Ascending aorta (tissue), 2 donors: ENCODE data around the gene RHBDL1. TPM values are rescaled to one million over a fixed set of nuclear protein-coding genes. Genes with fewer than 3 reads are reported as not detected.

Experiments used
- DNase-seq, 2 donors: peaks; one replicate each; pipeline ENCODE4 v3.0.0-alpha.2; 2019; ENCODE audit warnings: low spot score in 2 of 2
- H3K27ac ChIP-seq, 2 donors: fragments of 200-600 bp; sonication (generic); one replicate each; pipeline ENCODE4 v1.5.1; 2016 to 2017; ENCODE audit warnings: mild to moderate bottlenecking in 1 of 2
- H3K27me3 ChIP-seq: fragments of 200-600 bp; sonication (generic); one replicate; pipeline ENCODE4 v1.5.1; 2017
- H3K36me3 ChIP-seq, 2 donors: fragments of 200-600 bp; sonication (generic); one replicate each; pipeline ENCODE4 v1.5.1; 2016
- H3K4me1 ChIP-seq, 2 donors: fragments of 200-600 bp; sonication (generic); one replicate each; pipeline ENCODE4 v1.5.1; 2016 to 2017; ENCODE audit warnings: mild to moderate bottlenecking in 1 of 2
- H3K4me3 ChIP-seq, 2 donors: fragments of 200-600 bp; sonication (generic); one replicate each; pipeline ENCODE4 v1.5.1; 2016 to 2017; ENCODE audit warnings: mild to moderate bottlenecking in 1 of 2
- H3K9me3 ChIP-seq, 2 donors: fragments of 200-600 bp; sonication (generic); one replicate each; pipeline ENCODE4 v1.5.1; 2016
- intact Hi-C: fragments of 100-400 bp; cut with DNase I; formaldehyde crosslinking; loops from one replicate; pipeline ENCODE4 v1.15.1; 2023
- total RNA-seq: library from RNA; depleted of rRNA; stranded (reverse); fragments of >200 nt; gene quantifications from one replicate; pipeline ENCODE4 v1.1.0, GENCODE V29; 2016
- TF ChIP-seq, protein P1 (sequence below), 3 experiments: fragments of 200-600 bp in 2 of 3; fragments of 450-650 bp in 1 of 3; sonication (generic) in 2 of 3; IDR thresholded peaks; one replicate each; pipeline ENCODE4 v1.5.1; 2016 to 2019; ENCODE audit warnings: antibody characterized with exemption in 3 of 3, mild to moderate bottlenecking in 1 of 3, moderate library complexity in 1 of 3

RHBDL1 gene
- total RNA-seq, 1 donor from 2014 or later, result 1.1 TPM

- intact Hi-C loops, result no loop called here
- DNase-seq, result no peak
- peaks cover 9 to 19% of the 10 kb centered on the region in 2 donors for H3K4me1 ChIP-seq
Measured at GRCh38 chr16:648071-648780, 27.2 kb upstream of the RHBDL1 start.

DNA sequence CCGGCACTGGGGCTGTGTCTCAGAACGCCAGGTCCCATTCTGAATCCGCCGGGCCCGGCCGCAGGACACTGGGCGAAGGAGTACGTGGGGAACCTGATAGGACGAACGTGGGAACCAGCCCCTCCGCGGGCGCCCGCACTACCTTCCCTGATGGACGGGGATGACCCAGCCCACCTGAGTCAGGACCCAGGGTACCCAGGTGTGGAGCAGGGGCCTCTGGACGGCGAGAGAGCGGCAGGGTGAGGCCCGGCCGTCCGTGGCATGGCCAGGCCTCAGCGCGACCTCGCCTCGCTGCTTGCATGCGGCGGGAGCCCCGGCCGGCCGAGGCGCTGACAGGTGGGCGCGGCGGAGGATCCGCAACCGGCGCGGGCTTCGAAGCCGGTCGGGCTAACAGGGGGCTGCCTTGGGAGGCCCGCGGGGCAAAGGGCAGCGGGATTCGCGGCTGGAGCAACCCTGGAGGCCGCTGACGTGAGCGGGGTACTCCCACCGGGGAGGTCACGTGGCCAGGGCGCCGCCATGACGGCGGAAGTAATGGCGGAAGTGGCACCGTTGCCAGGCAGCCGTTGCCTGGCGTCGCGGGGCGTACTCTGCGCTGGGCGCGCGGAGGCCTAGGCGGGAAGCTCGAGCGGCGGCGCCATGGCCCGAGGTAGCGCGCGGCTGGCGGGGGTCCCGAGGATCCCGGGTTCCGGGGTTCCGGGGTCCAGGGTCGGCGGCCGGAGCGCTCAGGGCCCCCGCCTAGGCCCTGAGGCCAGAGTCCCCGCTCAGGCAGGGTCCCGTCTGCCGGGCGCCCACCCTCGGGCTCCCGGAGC, 26.5 kb upstream of the RHBDL1 start, which contains the start of gene WDR90:
WDR90 (plus strand) TSS at position 585 of the 809 bp plus-strand sequence; CDS start at position 637, 52 bp downstream.
- intact Hi-C loops, result loop anchor here (1.0 kb wide), 1 partner anchor 12 kb away; no protein-coding TSS in a partner anchor
- no peaks in the 10 kb centered on the region for H3K27me3 ChIP-seq
- TF ChIP-seq, protein P1, sequence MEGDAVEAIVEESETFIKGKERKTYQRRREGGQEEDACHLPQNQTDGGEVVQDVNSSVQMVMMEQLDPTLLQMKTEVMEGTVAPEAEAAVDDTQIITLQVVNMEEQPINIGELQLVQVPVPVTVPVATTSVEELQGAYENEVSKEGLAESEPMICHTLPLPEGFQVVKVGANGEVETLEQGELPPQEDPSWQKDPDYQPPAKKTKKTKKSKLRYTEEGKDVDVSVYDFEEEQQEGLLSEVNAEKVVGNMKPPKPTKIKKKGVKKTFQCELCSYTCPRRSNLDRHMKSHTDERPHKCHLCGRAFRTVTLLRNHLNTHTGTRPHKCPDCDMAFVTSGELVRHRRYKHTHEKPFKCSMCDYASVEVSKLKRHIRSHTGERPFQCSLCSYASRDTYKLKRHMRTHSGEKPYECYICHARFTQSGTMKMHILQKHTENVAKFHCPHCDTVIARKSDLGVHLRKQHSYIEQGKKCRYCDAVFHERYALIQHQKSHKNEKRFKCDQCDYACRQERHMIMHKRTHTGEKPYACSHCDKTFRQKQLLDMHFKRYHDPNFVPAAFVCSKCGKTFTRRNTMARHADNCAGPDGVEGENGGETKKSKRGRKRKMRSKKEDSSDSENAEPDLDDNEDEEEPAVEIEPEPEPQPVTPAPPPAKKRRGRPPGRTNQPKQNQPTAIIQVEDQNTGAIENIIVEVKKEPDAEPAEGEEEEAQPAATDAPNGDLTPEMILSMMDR (IDR thresholded peaks at IDR 0.05), result no peak
- peak within 1 kb of the TSS; percentile 76 to 91 for H3K4me3 ChIP-seq
- no peaks in the 10 kb centered on the region for H3K9me3 ChIP-seq
- no peaks in the 10 kb centered on the region for H3K36me3 ChIP-seq
- peak; percentile 71 to 95 for DNase-seq
- H3K4me1 ChIP-seq, result peaks cover 9 to 19% of the 10 kb centered on the region in 2 donors
- H3K27ac ChIP-seq, result peak within 1 kb of the TSS; percentile 83 to 87

More at GRCh38 chr16:648071-648780, 27.2 kb upstream of the RHBDL1 start:
- Histone ChIP-seq H3K36me3 (no peaks in the 10 kb centered on the region), H3K4me3 (peak overlapping the region; percentile 76 to 91), H3K9me3 (no peaks in the 10 kb centered on the region), H3K27ac (peak overlapping the region; percentile 83 to 87), H3K27me3 (no peaks in the 10 kb centered on the region)
- TF ChIP-seq, protein P1 (IDR thresholded peaks at IDR 0.05), result peak in 1 of 3 experiments; percentile 16

- no peak for DNase-seq
- H3K36me3 ChIP-seq, result no peaks in the 10 kb centered on the region
- TF ChIP-seq, protein P1 (IDR thresholded peaks at IDR 0.05), result no peak
- H3K9me3 ChIP-seq, result no peaks in the 10 kb centered on the region
- H3K4me3 ChIP-seq, result peak overlapping the region; percentile 76 to 91
- intact Hi-C loops, result loop anchor here (1.0 kb wide), 1 partner anchor 12 kb away; no protein-coding TSS in a partner anchor
- peak overlapping the region in 1 of 2 donors; percentile 87 for H3K27ac ChIP-seq
- H3K4me1 ChIP-seq, result peaks cover 9 to 19% of the 10 kb centered on the region in 2 donors
- H3K27me3 ChIP-seq, result no peaks in the 10 kb centered on the region
Measured at GRCh38 chr16:649631-650030, 25.8 kb upstream of the RHBDL1 start.

- no peaks in the 10 kb centered on the region for H3K27me3 ChIP-seq
- intact Hi-C loops, result no loop called here
- peaks cover 4 to 7% of the 10 kb centered on the region in 2 donors for H3K36me3 ChIP-seq
- no peaks in the 10 kb centered on the region for H3K9me3 ChIP-seq
- DNase-seq, result no peak
- H3K27ac ChIP-seq, result no peak overlapping the region
- no peak overlapping the region for H3K4me3 ChIP-seq
- peaks cover 9 to 19% of the 10 kb centered on the region in 2 donors for H3K4me1 ChIP-seq
- TF ChIP-seq, protein P1 (IDR thresholded peaks at IDR 0.05), result no peak
Measured at GRCh38 chr16:651844-652243, 23.6 kb upstream of the RHBDL1 start.

DNA sequence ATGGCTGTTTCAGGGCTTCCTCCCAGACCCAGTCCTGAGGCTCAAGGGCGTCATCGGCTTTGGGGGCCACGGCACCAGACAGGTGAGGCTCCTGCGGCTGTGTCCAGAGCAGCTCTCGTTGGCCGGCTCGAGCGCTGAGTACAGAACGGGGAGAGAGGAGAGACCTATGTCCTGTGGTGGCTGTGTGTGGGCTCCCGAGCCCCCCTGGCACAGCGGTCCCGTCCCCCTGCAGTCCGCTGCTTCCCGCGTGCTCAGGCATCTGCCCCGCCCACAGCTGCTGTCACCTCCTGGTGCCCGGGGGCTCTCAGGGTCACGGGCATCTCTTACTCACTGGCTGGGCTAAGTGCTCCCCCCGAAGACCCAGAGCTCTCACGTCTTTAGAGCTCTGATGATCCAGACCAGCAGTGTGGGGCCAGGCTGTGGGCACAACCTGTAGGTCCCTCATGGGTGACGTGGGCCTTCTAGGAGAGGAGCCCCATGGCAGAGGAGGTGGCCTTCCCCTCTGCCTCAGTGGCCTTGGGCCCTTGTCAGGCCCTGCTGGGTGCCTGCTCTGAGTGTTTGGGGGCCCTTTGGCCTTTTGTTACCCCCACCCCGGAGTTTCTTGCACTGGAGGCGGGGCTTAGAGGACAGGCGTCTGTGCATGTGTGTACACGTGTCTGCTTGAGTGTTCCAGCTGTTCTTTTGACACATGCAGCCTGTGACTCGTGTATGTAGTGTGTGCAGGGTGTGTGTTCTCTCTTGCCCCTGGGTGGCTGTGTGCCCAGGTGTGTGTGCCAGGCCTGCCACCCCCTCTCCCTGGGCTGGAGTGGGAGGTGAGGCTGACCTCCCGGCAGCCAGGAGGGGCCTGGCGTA, 22.8 kb upstream of the RHBDL1 start:
- H3K4me3 ChIP-seq, result no peak overlapping the region
- TF ChIP-seq, protein P1 (IDR thresholded peaks at IDR 0.05), result no peak
- H3K36me3 ChIP-seq, result peaks cover 4 to 7% of the 10 kb centered on the region in 2 donors
- no peaks in the 10 kb centered on the region for H3K27me3 ChIP-seq
- DNase-seq, result no peak
- peaks cover 9 to 17% of the 10 kb centered on the region in 2 donors for H3K4me1 ChIP-seq
- intact Hi-C loops, result no loop called here
- H3K9me3 ChIP-seq, result no peaks in the 10 kb centered on the region
- H3K27ac ChIP-seq, result no peak overlapping the region
